ENCODE measurements around the gene PRLHR. TPM values are rescaled to one million over a fixed set of nuclear protein-coding genes. Genes with fewer than 3 reads are reported as not detected.

Gene PRLHR
- polyA plus RNA-seq, 3 donors, result not detected

GRCh38 chr10:118546479-118546878, 49.0 kb downstream of the PRLHR start:
- H3K9me3 ChIP-seq (replicated peaks in 1 of 2; ENCODE audit: control insufficient read depth in 1 of 2, insufficient read depth in 1 of 2, low read length in 2 of 2), result no peaks in the 10 kb centered on the region
- peaks cover 21 to 25% of the 10 kb centered on the region in 2 donors for H3K4me1 ChIP-seq (ENCODE audit: control insufficient read depth in 1 of 2, insufficient read depth in 2 of 2, low read length in 2 of 2)
- Mint-ChIP-seq H3K36me3 (no peaks in the 10 kb centered on the region), H3K27ac (no peak overlapping the region), H3K27me3 (ENCODE audit: low read depth in 3 of 3) (peaks cover 29 to 57% (median 38%) of the 10 kb centered on the region in 3 donors), H3K9me3 (peaks cover 0 to 7% (median 2%) of the 10 kb centered on the region in 7 donors), H3K4me1 (peaks cover 23% of the 10 kb centered on the region), H3K4me3 (peak overlapping the region in 1 of 2 donors; percentile 46)
- peaks cover 26 to 32% of the 10 kb centered on the region in 2 donors for H3K27me3 ChIP-seq (ENCODE audit: control insufficient read depth in 2 of 2, insufficient read depth in 2 of 2, low read length in 2 of 2)
- WGBS (ENCODE audit: insufficient coverage), result no CpG with 5 or more reads among the region's 2 CpGs
- no peak for DNase-seq
- H3K4me2 ChIP-seq (replicated peaks; ENCODE audit: extremely low read depth, low read length, poor library complexity, severe bottlenecking), result no peak overlapping the region
- H3K9ac ChIP-seq (ENCODE audit: insufficient read depth, low read length, poor library complexity, severe bottlenecking), result no peak overlapping the region
- H3K36me3 ChIP-seq (replicated peaks in 1 of 2; ENCODE audit: control insufficient read depth in 1 of 2, insufficient read depth in 2 of 2, low read length in 2 of 2), result no peaks in the 10 kb centered on the region
- intact Hi-C loops (cut with micrococcal nuclease), result no loop called here
- H3K79me2 ChIP-seq (ENCODE audit: insufficient read depth, low read length), result no peaks in the 10 kb centered on the region
- TF ChIP-seq, protein P1, sequence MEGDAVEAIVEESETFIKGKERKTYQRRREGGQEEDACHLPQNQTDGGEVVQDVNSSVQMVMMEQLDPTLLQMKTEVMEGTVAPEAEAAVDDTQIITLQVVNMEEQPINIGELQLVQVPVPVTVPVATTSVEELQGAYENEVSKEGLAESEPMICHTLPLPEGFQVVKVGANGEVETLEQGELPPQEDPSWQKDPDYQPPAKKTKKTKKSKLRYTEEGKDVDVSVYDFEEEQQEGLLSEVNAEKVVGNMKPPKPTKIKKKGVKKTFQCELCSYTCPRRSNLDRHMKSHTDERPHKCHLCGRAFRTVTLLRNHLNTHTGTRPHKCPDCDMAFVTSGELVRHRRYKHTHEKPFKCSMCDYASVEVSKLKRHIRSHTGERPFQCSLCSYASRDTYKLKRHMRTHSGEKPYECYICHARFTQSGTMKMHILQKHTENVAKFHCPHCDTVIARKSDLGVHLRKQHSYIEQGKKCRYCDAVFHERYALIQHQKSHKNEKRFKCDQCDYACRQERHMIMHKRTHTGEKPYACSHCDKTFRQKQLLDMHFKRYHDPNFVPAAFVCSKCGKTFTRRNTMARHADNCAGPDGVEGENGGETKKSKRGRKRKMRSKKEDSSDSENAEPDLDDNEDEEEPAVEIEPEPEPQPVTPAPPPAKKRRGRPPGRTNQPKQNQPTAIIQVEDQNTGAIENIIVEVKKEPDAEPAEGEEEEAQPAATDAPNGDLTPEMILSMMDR (IDR thresholded peaks at IDR 0.05), result no peak
- H3K4me3 ChIP-seq (replicated peaks in 1 of 3; ENCODE audit: low read depth in 2 of 3, low read length in 3 of 3), result no peak overlapping the region
- no peak overlapping the region for H3K27ac ChIP-seq (ENCODE audit: low read depth in 1 of 2, low read length in 2 of 2)
- H4K20me1 ChIP-seq (ENCODE audit: insufficient read depth, low read length), result no peaks in the 10 kb centered on the region
- H2AFZ ChIP-seq (ENCODE audit: insufficient read depth, low read depth, low read length, poor library complexity, severe bottlenecking), result no peak overlapping the region

- H3K27me3 ChIP-seq (ENCODE audit: control insufficient read depth in 2 of 2, insufficient read depth in 2 of 2, low read length in 2 of 2), result peaks cover 24 to 34% of the 10 kb centered on the region in 2 donors
- H3K79me2 ChIP-seq (ENCODE audit: insufficient read depth, low read length), result no peaks in the 10 kb centered on the region
- Mint-ChIP-seq H3K4me3 (peak overlapping the region in 1 of 2 donors; percentile 6), H3K4me1 (peaks cover 18% of the 10 kb centered on the region), H3K27ac (no peak overlapping the region), H3K9me3 (peaks cover 0 to 7% (median 0%) of the 10 kb centered on the region in 7 donors), H3K27me3 (ENCODE audit: low read depth in 3 of 3) (peaks cover 22 to 58% (median 36%) of the 10 kb centered on the region in 3 donors), H3K36me3 (no peaks in the 10 kb centered on the region)
- no peak overlapping the region for H2AFZ ChIP-seq (ENCODE audit: insufficient read depth, low read depth, low read length, poor library complexity, severe bottlenecking)
- peaks cover 14 to 20% of the 10 kb centered on the region in 2 donors for H3K4me1 ChIP-seq (ENCODE audit: control insufficient read depth in 1 of 2, insufficient read depth in 2 of 2, low read length in 2 of 2)
- WGBS (ENCODE audit: insufficient coverage), result 100% methylated on average over 1 of the region's 1 CpG
- no peaks in the 10 kb centered on the region for H3K36me3 ChIP-seq (replicated peaks in 1 of 2; ENCODE audit: control insufficient read depth in 1 of 2, insufficient read depth in 2 of 2, low read length in 2 of 2)
- H3K27ac ChIP-seq (ENCODE audit: low read depth in 1 of 2, low read length in 2 of 2), result no peak overlapping the region
- H4K20me1 ChIP-seq (ENCODE audit: insufficient read depth, low read length), result no peaks in the 10 kb centered on the region
- no peak overlapping the region for H3K4me3 ChIP-seq (replicated peaks in 1 of 3; ENCODE audit: low read depth in 2 of 3, low read length in 3 of 3)
- H3K9me3 ChIP-seq (replicated peaks in 1 of 2; ENCODE audit: control insufficient read depth in 1 of 2, insufficient read depth in 1 of 2, low read length in 2 of 2), result no peaks in the 10 kb centered on the region
- DNase-seq, result no peak
- intact Hi-C loops (cut with micrococcal nuclease), result no loop called here
- TF ChIP-seq, protein P1 (IDR thresholded peaks at IDR 0.05), result no peak
- H3K4me2 ChIP-seq (replicated peaks; ENCODE audit: extremely low read depth, low read length, poor library complexity, severe bottlenecking), result no peak overlapping the region
- H3K9ac ChIP-seq (ENCODE audit: insufficient read depth, low read length, poor library complexity, severe bottlenecking), result no peak overlapping the region
These were observed 50.1 kb downstream of the PRLHR start for GRCh38 chr10:118545381-118545780.
